Mesothelial cell of epicardium (in vitro differentiated cells): ENCODE data around the gene PTDSS2. TPM values are rescaled to one million over a fixed set of nuclear protein-coding genes. Genes with fewer than 3 reads are reported as not detected.

ENCODE experiments used
- DNase-seq, 2 experiments: peaks; one replicate each; pipeline ENCODE4 v3.0.0; 2021; ENCODE audit warnings: low spot score in 2 of 2; ENCODE audit not compliant: unreplicated experiment in 2 of 2
- H3K27ac Mint-ChIP-seq: 2 replicates; pipeline ENCODE4 v1.8.0; 2021; ENCODE audit warnings: mixed read lengths
- H3K27me3 Mint-ChIP-seq: 2 replicates; pipeline ENCODE4 v1.8.0; 2021; ENCODE audit warnings: low read depth, mixed read lengths
- H3K36me3 Mint-ChIP-seq: 2 replicates; pipeline ENCODE4 v1.8.0; 2021; ENCODE audit warnings: mixed read lengths
- H3K4me1 Mint-ChIP-seq: 2 replicates; pipeline ENCODE4 v1.8.0; 2021; ENCODE audit warnings: mixed read lengths
- H3K4me3 Mint-ChIP-seq: 2 replicates; pipeline ENCODE4 v1.8.0; 2021; ENCODE audit warnings: mild to moderate bottlenecking, moderate library complexity, mixed read lengths
- H3K9me3 Mint-ChIP-seq: 2 replicates; pipeline ENCODE4 v1.8.0; 2021; ENCODE audit warnings: mixed read lengths
- total RNA-seq: library from RNA; stranded (reverse); gene quantifications from 3 replicates; pipeline ENCODE4 v1.2.1, GENCODE V29; 2021
- TF ChIP-seq, protein P1 (sequence below): fragments of 200-600 bp; sonication (generic); IDR thresholded peaks from one replicate; pipeline ENCODE4 v1.5.0; 2021; ENCODE audit warnings: antibody characterized with exemption; ENCODE audit not compliant: unreplicated experiment

Gene PTDSS2
- total RNA-seq, 1 donor from 2014 or later, result 49.7 TPM

DNA sequence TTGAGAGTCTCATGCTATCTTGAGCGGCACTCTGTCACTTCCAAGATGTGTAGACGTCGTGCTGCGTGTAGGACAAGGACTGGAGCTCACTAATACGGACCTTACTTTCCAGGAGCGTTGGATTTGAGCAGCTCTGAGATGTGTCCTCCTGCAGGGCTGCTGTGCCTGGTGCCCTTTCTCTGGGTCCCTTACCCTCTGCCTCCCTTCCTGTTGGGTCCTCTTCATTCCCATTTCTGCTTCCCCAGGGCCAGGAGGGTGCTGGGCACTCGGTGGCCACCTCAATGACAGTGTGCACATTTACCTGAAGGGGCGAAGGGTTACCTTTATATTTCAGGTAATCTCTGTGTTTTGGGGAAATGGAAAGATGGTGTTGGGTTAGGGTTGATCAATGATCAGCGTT, 4.0 kb downstream of the PTDSS2 start:
- Mint-ChIP-seq H3K4me1 (peaks cover 14% of the 10 kb centered on the region), H3K27me3 (no peaks in the 10 kb centered on the region), H3K36me3 (peaks cover 5% of the 10 kb centered on the region), H3K4me3 (no peak overlapping the region), H3K9me3 (no peaks in the 10 kb centered on the region), H3K27ac (no peak overlapping the region)
- no peak for DNase-seq
- TF ChIP-seq, protein P1, sequence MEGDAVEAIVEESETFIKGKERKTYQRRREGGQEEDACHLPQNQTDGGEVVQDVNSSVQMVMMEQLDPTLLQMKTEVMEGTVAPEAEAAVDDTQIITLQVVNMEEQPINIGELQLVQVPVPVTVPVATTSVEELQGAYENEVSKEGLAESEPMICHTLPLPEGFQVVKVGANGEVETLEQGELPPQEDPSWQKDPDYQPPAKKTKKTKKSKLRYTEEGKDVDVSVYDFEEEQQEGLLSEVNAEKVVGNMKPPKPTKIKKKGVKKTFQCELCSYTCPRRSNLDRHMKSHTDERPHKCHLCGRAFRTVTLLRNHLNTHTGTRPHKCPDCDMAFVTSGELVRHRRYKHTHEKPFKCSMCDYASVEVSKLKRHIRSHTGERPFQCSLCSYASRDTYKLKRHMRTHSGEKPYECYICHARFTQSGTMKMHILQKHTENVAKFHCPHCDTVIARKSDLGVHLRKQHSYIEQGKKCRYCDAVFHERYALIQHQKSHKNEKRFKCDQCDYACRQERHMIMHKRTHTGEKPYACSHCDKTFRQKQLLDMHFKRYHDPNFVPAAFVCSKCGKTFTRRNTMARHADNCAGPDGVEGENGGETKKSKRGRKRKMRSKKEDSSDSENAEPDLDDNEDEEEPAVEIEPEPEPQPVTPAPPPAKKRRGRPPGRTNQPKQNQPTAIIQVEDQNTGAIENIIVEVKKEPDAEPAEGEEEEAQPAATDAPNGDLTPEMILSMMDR, result no peak

DNA sequence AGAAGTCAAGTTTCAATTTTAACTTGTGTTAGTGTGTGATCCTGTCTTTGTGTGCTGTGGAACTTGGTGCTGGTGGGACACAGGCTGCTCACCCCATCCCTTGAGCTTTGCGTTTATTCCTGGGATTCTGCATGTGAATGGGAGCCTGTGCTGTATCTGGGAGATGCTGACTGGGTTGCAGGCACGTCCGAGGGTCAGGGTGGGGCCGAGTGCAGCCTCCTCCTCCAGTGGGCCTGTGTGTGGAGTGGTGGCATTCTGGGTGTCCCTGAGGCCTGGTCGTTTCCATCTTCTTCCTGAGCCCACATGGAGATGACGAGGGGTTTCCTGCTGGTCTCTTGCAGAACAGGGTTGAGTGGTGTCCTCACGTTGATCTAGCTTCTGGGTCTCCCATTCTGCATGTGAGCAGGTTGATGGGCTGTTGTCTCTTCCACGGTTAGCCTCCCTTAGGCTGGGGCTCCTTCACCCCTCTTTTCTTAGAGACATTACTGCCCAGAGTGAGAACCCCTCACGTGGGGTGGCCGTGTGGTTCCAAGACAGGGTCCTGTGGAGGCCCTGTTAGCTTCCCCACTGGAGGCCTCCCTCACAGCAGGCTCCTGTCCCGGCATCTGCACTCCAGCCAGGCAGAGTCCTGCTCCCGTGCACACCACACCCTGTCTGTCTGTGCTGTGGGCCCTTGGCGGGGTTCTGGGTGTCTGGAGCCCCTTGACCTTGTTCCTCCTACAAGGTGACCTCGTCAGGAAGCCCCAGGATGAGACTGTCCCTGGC, 4.9 kb downstream of the PTDSS2 start:
- peaks cover 10% of the 10 kb centered on the region for H3K4me1 Mint-ChIP-seq
- TF ChIP-seq, protein P1, result no peak
- H3K27me3 Mint-ChIP-seq, result no peaks in the 10 kb centered on the region
- no peak overlapping the region for H3K4me3 Mint-ChIP-seq
- no peaks in the 10 kb centered on the region for H3K9me3 Mint-ChIP-seq
- DNase-seq, result no peak
- H3K27ac Mint-ChIP-seq, result no peak overlapping the region
- peaks cover 5% of the 10 kb centered on the region for H3K36me3 Mint-ChIP-seq

DNA sequence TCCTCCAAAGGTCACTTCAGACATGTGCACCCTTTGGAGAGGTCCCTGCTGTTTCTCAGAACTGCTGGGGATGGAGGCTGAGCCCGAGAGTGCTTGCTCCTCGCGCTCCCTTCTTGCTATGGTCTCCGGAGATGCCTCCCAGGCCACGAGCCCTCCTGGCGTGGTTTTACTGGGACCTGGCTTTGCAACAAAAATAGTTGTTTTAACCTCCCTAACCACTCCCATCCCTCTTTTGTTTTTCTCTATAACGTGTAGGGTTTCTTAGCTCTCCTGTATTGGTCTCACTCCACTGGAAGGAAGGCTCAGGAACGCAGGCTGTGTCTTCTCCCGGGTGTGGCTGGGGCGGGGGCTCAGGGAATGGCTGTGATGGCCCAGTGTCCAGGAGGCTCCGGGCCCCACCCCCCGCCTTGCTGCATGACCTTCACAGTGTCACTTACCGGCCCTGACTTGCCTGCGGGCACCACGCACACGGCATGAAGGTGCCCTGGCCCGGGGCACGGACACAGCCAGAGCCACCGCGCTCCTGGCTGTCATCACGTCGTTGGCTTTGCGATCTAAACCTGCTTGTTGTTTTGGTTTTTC, 5.6 kb downstream of the PTDSS2 start:
- Mint-ChIP-seq H3K9me3 (no peaks in the 10 kb centered on the region), H3K4me1 (peaks cover 13% of the 10 kb centered on the region), H3K36me3 (peaks cover 7% of the 10 kb centered on the region), H3K27ac (no peak overlapping the region), H3K4me3 (no peak overlapping the region), H3K27me3 (no peaks in the 10 kb centered on the region)
- TF ChIP-seq, protein P1, result no peak
- DNase-seq, result no peak

DNA sequence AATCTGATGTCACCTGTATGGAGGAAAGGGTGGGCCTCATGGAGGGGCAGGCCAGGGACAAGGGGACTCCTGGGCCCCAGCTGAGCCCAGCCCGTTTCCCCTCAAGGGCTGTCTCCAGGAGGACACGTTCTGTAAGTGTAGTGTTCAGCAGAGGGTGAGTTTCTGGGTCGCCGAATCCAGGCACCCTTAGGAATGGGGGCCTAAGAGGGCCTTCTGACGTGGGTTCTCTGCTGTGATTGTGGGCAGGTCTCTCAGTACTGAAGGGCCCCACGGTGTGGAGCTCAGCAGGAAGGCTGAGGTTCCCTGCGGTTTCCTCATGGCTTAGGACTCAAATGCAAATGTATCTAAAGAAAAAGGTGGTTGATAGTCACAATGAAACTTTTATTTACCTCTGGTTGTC, 6.5 kb downstream of the PTDSS2 start:
- Mint-ChIP-seq H3K4me3 (no peak overlapping the region), H3K36me3 (peaks cover 9% of the 10 kb centered on the region), H3K9me3 (no peaks in the 10 kb centered on the region), H3K4me1 (peaks cover 8% of the 10 kb centered on the region), H3K27ac (no peak overlapping the region), H3K27me3 (no peaks in the 10 kb centered on the region)
- DNase-seq, result no peak
- TF ChIP-seq, protein P1, result no peak

DNA sequence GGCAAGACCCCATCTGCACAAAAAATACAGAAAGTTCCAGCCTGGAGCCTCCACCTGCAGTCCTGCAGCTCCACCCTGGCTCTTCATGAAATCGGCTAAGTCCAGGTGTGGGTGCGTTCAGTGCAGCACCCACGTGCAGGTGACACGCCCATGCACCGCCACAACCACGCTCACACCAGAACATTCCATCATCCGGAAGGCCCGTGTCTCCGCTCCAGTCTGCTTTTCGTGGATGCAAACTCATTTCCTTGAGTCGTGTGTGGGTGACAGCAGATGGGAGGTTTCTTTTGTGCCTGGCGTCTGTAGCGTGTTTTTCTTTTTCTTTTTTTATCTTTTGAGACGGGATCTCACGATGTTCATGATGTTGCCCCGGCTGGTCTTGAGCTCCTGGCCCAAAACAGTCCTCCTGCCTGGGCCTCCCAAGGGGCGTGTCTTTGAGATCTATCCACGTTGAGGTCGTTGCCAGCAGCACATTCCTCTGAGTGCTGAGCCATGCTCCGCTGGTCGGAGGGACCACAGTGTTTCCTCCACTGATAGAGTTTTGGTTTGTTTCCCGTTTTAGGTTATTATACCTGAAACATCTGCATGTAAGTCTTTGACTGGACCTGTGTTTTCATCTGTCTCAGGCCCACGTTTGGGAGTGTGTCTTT, 7.2 kb downstream of the PTDSS2 start:
- no peak for DNase-seq
- Mint-ChIP-seq H3K4me1 (peaks cover 6% of the 10 kb centered on the region), H3K9me3 (no peaks in the 10 kb centered on the region), H3K4me3 (no peak overlapping the region), H3K36me3 (peaks cover 9% of the 10 kb centered on the region), H3K27me3 (no peaks in the 10 kb centered on the region), H3K27ac (no peak overlapping the region)
- TF ChIP-seq, protein P1, result no peak
